Trophoblast cell (in vitro differentiated cells and primary cell): ENCODE measurements around the gene OR56A3. TPM values are rescaled to one million over a fixed set of nuclear protein-coding genes. Genes with fewer than 3 reads are reported as not detected.

ENCODE experiments used
- DNase-seq, 2 donors: peaks; one replicate each; pipeline ENCODE4 v3.0.0-alpha.2; 2016
- H2AFZ ChIP-seq: 2 replicates; pipeline ENCODE4 v1.6.1; 2013; ENCODE audit warnings: low read length, moderate library complexity, mild to moderate bottlenecking; ENCODE audit not compliant: insufficient read depth, poor library complexity
- H2AK5ac ChIP-seq: 2 replicates; pipeline ENCODE4 v1.6.1; 2013; ENCODE audit warnings: mild to moderate bottlenecking, low read length
- H2BK120ac ChIP-seq: 2 replicates; pipeline ENCODE4 v1.6.1; 2013; ENCODE audit warnings: low read length, mild to moderate bottlenecking, moderate library complexity; ENCODE audit not compliant: insufficient read depth, poor library complexity
- H2BK12ac ChIP-seq: 2 replicates; pipeline ENCODE4 v1.6.1; 2013; ENCODE audit warnings: mild to moderate bottlenecking, low read length, moderate library complexity
- H2BK5ac ChIP-seq: 2 replicates; pipeline ENCODE4 v1.6.1; 2013; ENCODE audit warnings: low read length, low read depth, moderate library complexity, mild to moderate bottlenecking; ENCODE audit not compliant: poor library complexity
- H3K14ac ChIP-seq: 2 replicates; pipeline ENCODE4 v1.6.1; 2013; ENCODE audit warnings: mild to moderate bottlenecking, low read length
- H3K18ac ChIP-seq: 2 replicates; pipeline ENCODE4 v1.6.1; 2013; ENCODE audit warnings: mild to moderate bottlenecking, low read length
- H3K23ac ChIP-seq: 2 replicates; pipeline ENCODE4 v1.6.1; 2013; ENCODE audit warnings: low read length
- H3K27ac ChIP-seq: 2 replicates; pipeline ENCODE4 v1.5.1; 2013; ENCODE audit warnings: low read depth, mild to moderate bottlenecking, inconsistent platforms, low read length, moderate library complexity
- H3K27me3 ChIP-seq: 2 replicates; pipeline ENCODE4 v1.6.1; 2013; ENCODE audit warnings: inconsistent platforms, mild to moderate bottlenecking, low read length, moderate library complexity; ENCODE audit not compliant: insufficient read depth
- H3K36me3 ChIP-seq, 2 experiments: 1 replicate in 1 of 2; 2 replicates in 1 of 2; pipeline ENCODE4 v1.6.1; 2013; ENCODE audit warnings: low read length in 2 of 2, mild to moderate bottlenecking in 2 of 2, moderate library complexity in 1 of 2; ENCODE audit not compliant: insufficient read depth in 2 of 2, control insufficient read depth in 1 of 2
- H3K4ac ChIP-seq: 2 replicates; pipeline ENCODE4 v1.6.1; 2013; ENCODE audit warnings: low read depth, mild to moderate bottlenecking, low read length, moderate library complexity
- H3K4me1 ChIP-seq, 2 experiments: 1 replicate in 1 of 2; 2 replicates in 1 of 2; pipeline ENCODE4 v1.6.1; 2013; ENCODE audit warnings: low read length in 2 of 2, mild to moderate bottlenecking in 2 of 2, moderate library complexity in 1 of 2; ENCODE audit not compliant: insufficient read depth in 2 of 2, control insufficient read depth in 1 of 2
- H3K4me2 ChIP-seq: 2 replicates; pipeline ENCODE4 v1.6.1; 2013; ENCODE audit warnings: inconsistent platforms, mild to moderate bottlenecking, low read length, moderate library complexity
- H3K4me3 ChIP-seq: 2 replicates; pipeline ENCODE4 v1.5.1; 2013; ENCODE audit warnings: mild to moderate bottlenecking, low read depth, low read length, inconsistent platforms
- H3K79me1 ChIP-seq: one replicate; pipeline ENCODE4 v1.6.1; 2013; ENCODE audit warnings: low read length
- H3K79me2 ChIP-seq: 2 replicates; pipeline ENCODE4 v1.6.1; 2013; ENCODE audit warnings: low read length, mild to moderate bottlenecking; ENCODE audit not compliant: control insufficient read depth, insufficient read depth, poor library complexity
- H3K9ac ChIP-seq: 2 replicates; pipeline ENCODE4 v1.6.1; 2013; ENCODE audit warnings: mild to moderate bottlenecking, low read length
- H3K9me3 ChIP-seq: 2 replicates; pipeline ENCODE4 v1.6.1; 2013; ENCODE audit warnings: low read depth, mild to moderate bottlenecking, control low read depth, inconsistent platforms, low read length; ENCODE audit not compliant: insufficient read depth
- H4K12ac ChIP-seq: 2 replicates; pipeline ENCODE4 v1.6.1; 2013; ENCODE audit warnings: low read depth, mild to moderate bottlenecking, low read length, moderate library complexity
- H4K8ac ChIP-seq: 2 replicates; pipeline ENCODE4 v1.6.1; 2013; ENCODE audit warnings: low read depth, mild to moderate bottlenecking, low read length, moderate library complexity
- H4K91ac ChIP-seq: one replicate; pipeline ENCODE4 v1.6.1; 2013; ENCODE audit warnings: low read depth, mild to moderate bottlenecking, low read length, moderate library complexity
- WGBS: extraction: QIAGEN DNeasy Blood & Tissue Kit; methylation state at CpG from one replicate; pipeline ENCODE4 v1.1.7; 2013; ENCODE audit warnings: missing lambda C conversion rate; ENCODE audit not compliant: insufficient read length, insufficient coverage; ENCODE audit errors: extremely low coverage; 5-methylcytosine and 5-hydroxymethylcytosine counted together
- polyA plus RNA-seq: library from polyadenylated mRNA; stranded (reverse); fragments of 200-250 nt; gene quantifications from 2 replicates; pipeline ENCODE4 v1.2.3, GENCODE V29; 2013

OR56A3 gene, protein sequence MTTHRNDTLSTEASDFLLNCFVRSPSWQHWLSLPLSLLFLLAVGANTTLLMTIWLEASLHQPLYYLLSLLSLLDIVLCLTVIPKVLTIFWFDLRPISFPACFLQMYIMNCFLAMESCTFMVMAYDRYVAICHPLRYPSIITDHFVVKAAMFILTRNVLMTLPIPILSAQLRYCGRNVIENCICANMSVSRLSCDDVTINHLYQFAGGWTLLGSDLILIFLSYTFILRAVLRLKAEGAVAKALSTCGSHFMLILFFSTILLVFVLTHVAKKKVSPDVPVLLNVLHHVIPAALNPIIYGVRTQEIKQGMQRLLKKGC
- not detected in 2 replicates for polyA plus RNA-seq

DNA sequence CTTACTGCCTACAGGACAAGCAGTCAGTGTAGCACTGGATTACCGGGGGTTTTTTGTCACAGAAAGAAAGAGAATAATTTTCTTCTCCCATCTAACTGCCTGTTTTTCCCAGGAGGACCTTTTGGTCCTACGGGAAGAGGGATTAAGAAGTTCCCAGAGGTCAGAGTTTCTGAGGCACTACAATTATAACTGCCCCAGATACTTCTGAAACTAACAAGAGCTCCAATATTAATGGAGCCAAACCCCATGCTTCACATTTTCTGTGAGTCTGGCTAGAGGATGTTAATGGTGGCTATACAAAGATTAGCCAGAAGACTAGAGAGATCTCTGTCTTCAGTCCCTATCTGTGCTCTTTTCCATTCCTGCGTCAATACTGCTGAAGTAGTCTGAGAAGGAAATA is at the start of gene OR56A3:
Gene OR56A3, plus strand, starts transcription at position 301 of the 400 bp plus-strand sequence. CDS start 5,096 bp downstream, outside the sequence.
- Histone ChIP-seq H3K4me2 (no peak within 1 kb of the TSS), H3K79me2 (no peaks in the 10 kb centered on the region), H2BK12ac (no peak within 1 kb of the TSS), H2AK5ac (no peak within 1 kb of the TSS), H3K79me1 (no peaks in the 10 kb centered on the region), H3K23ac (no peak within 1 kb of the TSS), H3K9ac (no peak within 1 kb of the TSS), H3K4me3 (no peak within 1 kb of the TSS), H3K36me3 (no peaks in the 10 kb centered on the region), H3K18ac (no peak within 1 kb of the TSS), H3K14ac (no peak within 1 kb of the TSS), H4K12ac (no peak within 1 kb of the TSS), H2BK5ac (no peak within 1 kb of the TSS), H2BK120ac (no peak within 1 kb of the TSS), H3K27me3 (no peaks in the 10 kb centered on the region), H4K8ac (no peak within 1 kb of the TSS), H3K4me1 (no peaks in the 10 kb centered on the region), H2AFZ (no peak within 1 kb of the TSS), H3K9me3 (peaks cover 12% of the 10 kb centered on the region), H3K27ac (no peak within 1 kb of the TSS), H4K91ac (no peak within 1 kb of the TSS), H3K4ac (no peak within 1 kb of the TSS)
- WGBS: no CpG with 5 or more reads among the region's 3 CpGs
- no peak for DNase-seq

DNA sequence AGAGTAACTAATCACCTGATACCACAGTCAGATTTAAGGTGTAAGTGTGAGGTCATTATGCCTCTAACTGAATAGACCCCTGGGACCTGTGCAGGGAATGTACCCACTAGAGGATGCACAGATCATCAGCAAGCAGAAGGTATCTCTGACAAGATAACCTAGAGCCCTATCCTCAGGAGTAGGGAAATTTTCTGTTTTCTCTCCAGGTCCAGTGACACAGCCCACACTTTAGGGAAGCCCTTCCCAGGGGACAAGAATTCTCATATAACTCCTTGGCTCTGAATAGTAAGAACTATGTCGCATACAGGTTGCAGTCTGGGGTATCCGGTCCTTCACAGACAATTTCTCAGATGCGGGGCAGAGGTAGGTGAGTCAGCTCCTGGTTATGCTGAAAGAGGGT is 49.1 kb upstream of the OR56A3 start, which contains the start of gene OR52E5:
Gene OR52E5, plus strand, starts transcription at position 301 of the 400 bp plus-strand sequence. CDS start 7,569 bp downstream, outside the sequence.
- no peaks in the 10 kb centered on the region for H3K4me1 ChIP-seq
- no peak within 1 kb of the TSS for H3K4me2 ChIP-seq
- H2BK5ac ChIP-seq: no peak within 1 kb of the TSS
- H4K12ac ChIP-seq: no peak within 1 kb of the TSS
- H3K4me3 ChIP-seq: no peak within 1 kb of the TSS
- H4K91ac ChIP-seq: no peak within 1 kb of the TSS
- H3K27ac ChIP-seq: no peak within 1 kb of the TSS
- no peak within 1 kb of the TSS for H2BK12ac ChIP-seq
- no peaks in the 10 kb centered on the region for H3K36me3 ChIP-seq
- no peak within 1 kb of the TSS for H3K18ac ChIP-seq
- no CpG with 5 or more reads among the region's 3 CpGs for WGBS
- H3K4ac ChIP-seq: no peak within 1 kb of the TSS
- H3K27me3 ChIP-seq: no peaks in the 10 kb centered on the region
- H3K23ac ChIP-seq: no peak within 1 kb of the TSS
- H2AFZ ChIP-seq: no peak within 1 kb of the TSS
- H3K79me1 ChIP-seq: no peaks in the 10 kb centered on the region
- DNase-seq: no peak
- no peak within 1 kb of the TSS for H2BK120ac ChIP-seq
- no peak within 1 kb of the TSS for H3K9ac ChIP-seq
- no peaks in the 10 kb centered on the region for H3K9me3 ChIP-seq
- no peaks in the 10 kb centered on the region for H3K79me2 ChIP-seq
- H4K8ac ChIP-seq: no peak within 1 kb of the TSS
- H2AK5ac ChIP-seq: no peak within 1 kb of the TSS
- H3K14ac ChIP-seq: no peak within 1 kb of the TSS

DNA sequence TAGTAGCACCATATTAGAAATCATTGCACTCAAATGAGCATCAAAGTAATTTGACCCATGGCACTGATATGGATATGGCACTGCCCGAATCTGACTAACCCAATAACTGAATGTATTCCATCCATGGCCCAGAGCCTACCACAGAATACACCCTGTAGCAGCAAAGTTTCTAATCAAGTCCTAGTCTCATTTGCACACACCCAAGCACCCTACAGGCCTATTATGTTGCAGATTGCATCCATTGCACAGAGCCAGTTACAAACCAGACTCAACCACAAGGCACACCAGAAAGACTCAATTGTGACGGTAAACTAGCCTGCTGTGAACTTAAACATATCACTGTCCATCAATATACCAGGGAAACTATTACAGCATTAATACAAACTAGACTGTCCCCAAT is 42.5 kb upstream of the OR56A3 start:
- Histone ChIP-seq H3K18ac (no peak overlapping the region), H2AFZ (no peak overlapping the region), H2AK5ac (no peak overlapping the region), H3K27ac (no peak overlapping the region), H3K36me3 (no peaks in the 10 kb centered on the region), H3K9me3 (no peaks in the 10 kb centered on the region), H4K91ac (no peak overlapping the region), H3K9ac (no peak overlapping the region), H3K4me1 (no peaks in the 10 kb centered on the region), H3K27me3 (no peaks in the 10 kb centered on the region), H2BK120ac (no peak overlapping the region), H3K4me3 (no peak overlapping the region), H3K4ac (no peak overlapping the region), H3K79me1 (no peaks in the 10 kb centered on the region), H3K23ac (no peak overlapping the region), H2BK12ac (no peak overlapping the region), H2BK5ac (no peak overlapping the region), H3K14ac (no peak overlapping the region), H4K12ac (no peak overlapping the region), H3K4me2 (no peak overlapping the region), H4K8ac (no peak overlapping the region), H3K79me2 (no peaks in the 10 kb centered on the region)
- no CpG with 5 or more reads among the region's 2 CpGs for WGBS
- DNase-seq: no peak

DNA sequence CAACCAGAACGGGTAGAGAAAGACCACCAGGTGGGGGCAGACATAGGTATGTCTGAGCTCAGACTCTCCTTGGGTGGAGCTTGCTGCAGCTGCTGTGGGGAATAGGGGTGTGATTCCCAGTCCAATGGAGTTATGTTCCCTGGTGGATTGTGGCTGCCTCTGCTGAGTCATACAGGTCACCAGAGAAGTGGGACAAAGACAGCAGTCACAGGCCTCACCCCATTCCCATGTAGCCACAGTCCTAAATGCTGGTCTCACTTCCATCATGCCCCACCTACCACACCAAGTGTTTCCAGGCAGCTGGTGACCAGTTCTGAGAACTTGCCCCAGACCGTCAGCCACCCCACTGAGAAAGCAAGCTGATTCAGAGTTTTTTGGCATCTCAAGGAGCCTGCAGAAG is 31.5 kb upstream of the OR56A3 start:
- Histone ChIP-seq H2BK120ac (no peak overlapping the region), H3K27ac (no peak overlapping the region), H3K4me1 (no peaks in the 10 kb centered on the region), H2AK5ac (no peak overlapping the region), H3K4me2 (no peak overlapping the region), H3K27me3 (no peaks in the 10 kb centered on the region), H2AFZ (no peak overlapping the region), H3K23ac (no peak overlapping the region), H3K79me1 (no peaks in the 10 kb centered on the region), H3K14ac (no peak overlapping the region), H3K9ac (no peak overlapping the region), H3K79me2 (no peaks in the 10 kb centered on the region), H3K4ac (no peak overlapping the region), H2BK12ac (no peak overlapping the region), H4K91ac (no peak overlapping the region), H4K12ac (no peak overlapping the region), H3K36me3 (no peaks in the 10 kb centered on the region), H3K9me3 (peaks cover 3% of the 10 kb centered on the region), H2BK5ac (no peak overlapping the region), H3K4me3 (no peak overlapping the region), H3K18ac (no peak overlapping the region), H4K8ac (no peak overlapping the region)
- WGBS: no CpG with 5 or more reads among the region's 2 CpGs
- no peak for DNase-seq
